ENCODE data around the gene SP140L.
A peak's percentile ranks its signal among the peaks of the same experiment; 100 is the strongest.
"Not testable (repeated sequence)": the region's sequence is repeated elsewhere in the genome, so short reads cannot be mapped to it uniquely, and the experiment has no call there.

The SP140L gene

DNA sequence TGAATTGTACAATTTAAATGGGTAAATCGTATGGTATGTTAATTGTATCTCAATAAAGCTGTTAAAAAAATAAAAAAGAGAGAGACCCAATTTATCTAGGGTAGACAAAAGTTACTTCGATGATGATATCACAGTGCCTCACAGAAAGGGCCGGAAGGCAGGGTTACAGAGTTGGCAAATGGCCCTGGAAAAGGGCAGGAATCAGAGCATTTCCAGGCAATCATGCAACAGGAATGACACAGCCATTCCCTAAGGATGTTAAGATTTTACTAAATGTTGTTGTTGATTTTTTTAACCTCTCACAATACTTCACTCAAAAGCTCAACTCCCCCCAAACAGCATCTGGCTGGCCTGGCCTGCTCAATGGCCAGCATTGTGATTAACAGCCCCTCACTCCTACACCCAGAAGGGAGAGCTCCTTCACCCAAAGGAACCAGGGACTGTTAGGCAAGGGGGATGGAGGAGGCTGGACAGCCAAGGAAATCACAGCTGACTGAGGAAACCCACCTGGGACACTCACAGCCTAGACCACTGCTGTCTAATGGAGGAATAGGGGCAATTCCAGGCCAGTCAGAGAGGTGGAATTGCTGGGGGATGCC is 81.3 kb downstream of the SP140L start:
- H3K79me2 ChIP-seq (ENCODE audit: control insufficient read depth, insufficient read depth, low read length, unreplicated experiment) = peaks cover 5% of the 10 kb centered on the region
- no peak overlapping the region for H2AFZ ChIP-seq (ENCODE audit: low read length, unreplicated experiment)
- no peak overlapping the region for H3K4me3 ChIP-seq (ENCODE audit: low read depth, low read length)
- H3K27me3 ChIP-seq (ENCODE audit: insufficient read depth, low read length) = no peaks in the 10 kb centered on the region
- peak overlapping the region; percentile 69 for H3K27ac ChIP-seq (ENCODE audit: low read depth, low read length)
- peaks cover 26% of the 10 kb centered on the region for H3K4me1 ChIP-seq (ENCODE audit: control insufficient read depth, insufficient read depth, low read length, unreplicated experiment)
- peaks cover 11% of the 10 kb centered on the region; the same call in 1 of the 2 replicates for H3K36me3 ChIP-seq (ENCODE audit: insufficient read depth, low read length)

- H3K4me1 ChIP-seq (ENCODE audit: control insufficient read depth, insufficient read depth, low read length, unreplicated experiment) = peaks cover 34% of the 10 kb centered on the region
- not testable (repeated sequence) for H3K27ac ChIP-seq (ENCODE audit: low read depth, low read length); H3K36me3 ChIP-seq (ENCODE audit: insufficient read depth, low read length); H3K79me2 ChIP-seq (ENCODE audit: control insufficient read depth, insufficient read depth, low read length, unreplicated experiment); H3K27me3 ChIP-seq (ENCODE audit: insufficient read depth, low read length); H2AFZ ChIP-seq (ENCODE audit: low read length, unreplicated experiment); H3K4me3 ChIP-seq (ENCODE audit: low read depth, low read length)
These were observed 82.3 kb downstream of the SP140L start for GRCh38 chr2:230409316-230409715.

DNA sequence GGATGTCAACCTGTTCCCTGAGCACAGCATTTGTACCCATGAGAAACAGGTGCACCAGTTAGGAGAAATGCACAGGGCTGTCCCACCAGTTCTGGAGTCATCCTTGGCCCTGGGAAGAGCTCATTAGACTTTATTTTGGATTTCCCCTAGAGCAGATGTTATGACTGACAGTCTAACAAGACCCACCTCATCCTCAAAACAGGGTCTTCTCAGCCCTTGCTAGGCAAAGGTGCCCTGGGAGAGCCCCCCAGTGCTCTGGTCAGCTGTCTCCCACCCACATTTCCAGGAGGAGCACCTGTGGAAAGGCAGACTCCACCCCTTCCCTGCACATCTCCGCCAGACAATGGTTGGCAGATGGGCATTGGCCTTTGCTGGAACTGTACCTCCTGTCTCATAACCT is 83.3 kb downstream of the SP140L start:
- H3K4me1 ChIP-seq (ENCODE audit: control insufficient read depth, insufficient read depth, low read length, unreplicated experiment) = peaks cover 43% of the 10 kb centered on the region
- no peaks in the 10 kb centered on the region for H3K27me3 ChIP-seq (ENCODE audit: insufficient read depth, low read length)
- H3K36me3 ChIP-seq (ENCODE audit: insufficient read depth, low read length) = peaks cover 3% of the 10 kb centered on the region; the same call in 1 of the 2 replicates
- peaks cover 5% of the 10 kb centered on the region for H3K79me2 ChIP-seq (ENCODE audit: control insufficient read depth, insufficient read depth, low read length, unreplicated experiment)
- no peak overlapping the region for H3K4me3 ChIP-seq (ENCODE audit: low read depth, low read length)
- no peak overlapping the region for H2AFZ ChIP-seq (ENCODE audit: low read length, unreplicated experiment)
- no peak overlapping the region for H3K27ac ChIP-seq (ENCODE audit: low read depth, low read length)

GRCh38 chr2:230410861-230411569 is 84.0 kb downstream of the SP140L start:
- Histone ChIP-seq H3K79me2 (ENCODE audit: control insufficient read depth, insufficient read depth, low read length, unreplicated experiment) (peaks cover 7% of the 10 kb centered on the region), H3K27me3 (ENCODE audit: insufficient read depth, low read length) (no peaks in the 10 kb centered on the region), H3K4me1 (ENCODE audit: control insufficient read depth, insufficient read depth, low read length, unreplicated experiment) (peaks cover 49% of the 10 kb centered on the region), H3K4me3 (ENCODE audit: low read depth, low read length) (peak overlapping the region; percentile 87), H2AFZ (ENCODE audit: low read length, unreplicated experiment) (peak overlapping the region; percentile 84), H3K27ac (ENCODE audit: low read depth, low read length) (peak overlapping the region; percentile 91), H3K36me3 (ENCODE audit: insufficient read depth, low read length) (peaks cover 3% of the 10 kb centered on the region; the same call in 1 of the 2 replicates)

- peak overlapping the region; percentile 91 for H3K27ac ChIP-seq (ENCODE audit: low read depth, low read length)
These were observed 84.8 kb downstream of the SP140L start for GRCh38 chr2:230411570-230412370.

DNA sequence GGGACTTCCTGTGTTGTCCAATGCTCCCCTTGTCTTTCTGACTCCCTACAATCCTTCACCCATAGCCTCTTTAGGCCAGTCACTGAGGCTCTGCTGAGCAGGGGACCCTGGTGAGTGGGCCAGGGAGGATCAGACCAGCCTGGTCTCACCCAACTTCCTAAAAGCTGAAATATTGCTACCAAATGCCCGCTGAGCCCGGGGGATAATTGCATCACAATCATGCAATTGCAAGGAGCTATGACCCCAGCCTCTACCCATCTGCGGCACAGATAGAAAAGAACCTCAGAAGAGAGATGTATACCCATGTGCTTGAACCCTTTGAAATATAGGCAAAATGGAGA is 85.3 kb downstream of the SP140L start:
- H3K27ac ChIP-seq (ENCODE audit: low read depth, low read length) = peak overlapping the region; percentile 91

More at GRCh38 chr2:230411570-230412370, 84.8 kb downstream of the SP140L start:
- peaks cover 49% of the 10 kb centered on the region for H3K4me1 ChIP-seq (ENCODE audit: control insufficient read depth, insufficient read depth, low read length, unreplicated experiment)
- H3K27me3 ChIP-seq (ENCODE audit: insufficient read depth, low read length) = no peaks in the 10 kb centered on the region
- H3K36me3 ChIP-seq (ENCODE audit: insufficient read depth, low read length) = no peaks in the 10 kb centered on the region; the same call in 1 of the 2 replicates
- peak overlapping the region; percentile 92 for H2AFZ ChIP-seq (ENCODE audit: low read length, unreplicated experiment)
- H3K4me3 ChIP-seq (ENCODE audit: low read depth, low read length) = peak overlapping the region; percentile 87
- H3K79me2 ChIP-seq (ENCODE audit: control insufficient read depth, insufficient read depth, low read length, unreplicated experiment) = peaks cover 14% of the 10 kb centered on the region

DNA sequence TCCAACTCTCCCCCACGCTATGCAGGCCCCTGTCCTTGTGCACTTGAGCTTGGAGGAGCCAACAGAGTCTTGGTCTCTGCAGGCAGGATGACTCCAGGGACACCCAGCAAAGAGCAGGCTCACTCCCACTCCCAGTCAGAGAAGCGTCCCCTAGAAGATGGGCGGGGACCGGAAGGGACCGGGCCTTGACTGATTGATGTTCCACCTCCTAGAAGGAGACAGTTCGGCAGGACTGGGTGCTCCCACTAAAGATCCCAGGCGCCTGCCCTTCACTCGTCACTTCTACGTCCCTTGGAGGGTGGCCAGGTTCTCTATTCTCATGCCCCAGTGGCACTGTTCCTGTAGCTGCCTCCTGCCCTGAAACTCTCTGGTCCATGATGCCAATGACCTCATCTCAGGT is 85.9 kb downstream of the SP140L start:
- no peak overlapping the region for H2AFZ ChIP-seq (ENCODE audit: low read length, unreplicated experiment)
- no peak overlapping the region for H3K27ac ChIP-seq (ENCODE audit: low read depth, low read length)
- no peak overlapping the region; the same call in 1 of the 2 replicates for H3K4me3 ChIP-seq (ENCODE audit: low read depth, low read length)

More for the DNA sequence above, 85.3 kb downstream of the SP140L start:
- Histone ChIP-seq H2AFZ (ENCODE audit: low read length, unreplicated experiment) (peak overlapping the region; percentile 92), H3K36me3 (ENCODE audit: insufficient read depth, low read length) (0 out of 2 replicates have a peak, but pooled peaks cover under 1% of the 10 kb centered on the region), H3K4me3 (ENCODE audit: low read depth, low read length) (peak overlapping the region; percentile 87), H3K27me3 (ENCODE audit: insufficient read depth, low read length) (no peaks in the 10 kb centered on the region), H3K4me1 (ENCODE audit: control insufficient read depth, insufficient read depth, low read length, unreplicated experiment) (peaks cover 49% of the 10 kb centered on the region), H3K79me2 (ENCODE audit: control insufficient read depth, insufficient read depth, low read length, unreplicated experiment) (peaks cover 20% of the 10 kb centered on the region)

DNA sequence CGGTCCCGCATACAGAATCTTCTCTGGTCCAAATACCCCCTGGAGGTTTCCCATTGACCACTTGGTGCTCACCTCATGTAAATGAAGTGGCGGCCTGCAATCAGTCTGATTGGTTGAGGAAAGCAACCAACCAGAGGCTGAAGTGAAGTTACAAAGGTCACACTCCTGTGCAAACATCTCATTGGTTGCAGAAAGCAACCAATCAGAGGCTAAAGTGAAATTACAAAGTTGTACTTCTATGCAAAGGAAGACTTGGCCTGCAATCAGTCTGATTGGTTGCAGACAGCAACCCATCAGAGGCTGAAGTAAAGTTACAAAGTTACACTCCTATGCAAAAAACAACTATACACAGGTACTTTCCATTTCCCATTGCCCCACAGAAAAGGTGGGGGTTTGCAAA is 86.5 kb downstream of the SP140L start:
- Histone ChIP-seq H3K4me3 (ENCODE audit: low read depth, low read length) (no peak overlapping the region), H3K27ac (ENCODE audit: low read depth, low read length) (no peak overlapping the region), H3K36me3 (ENCODE audit: insufficient read depth, low read length) (peaks cover 6% of the 10 kb centered on the region; the same call in 1 of the 2 replicates), H3K27me3 (ENCODE audit: insufficient read depth, low read length) (no peaks in the 10 kb centered on the region), H2AFZ (ENCODE audit: low read length, unreplicated experiment) (no peak overlapping the region), H3K4me1 (ENCODE audit: control insufficient read depth, insufficient read depth, low read length, unreplicated experiment) (peaks cover 48% of the 10 kb centered on the region), H3K79me2 (ENCODE audit: control insufficient read depth, insufficient read depth, low read length, unreplicated experiment) (peaks cover 31% of the 10 kb centered on the region)

More for the DNA sequence above, 85.9 kb downstream of the SP140L start:
- H3K27me3 ChIP-seq (ENCODE audit: insufficient read depth, low read length) = no peaks in the 10 kb centered on the region
- peaks cover 49% of the 10 kb centered on the region for H3K4me1 ChIP-seq (ENCODE audit: control insufficient read depth, insufficient read depth, low read length, unreplicated experiment)
- peaks cover 25% of the 10 kb centered on the region for H3K79me2 ChIP-seq (ENCODE audit: control insufficient read depth, insufficient read depth, low read length, unreplicated experiment)
- 0 out of 2 replicates have a peak, but pooled peaks cover 4% of the 10 kb centered on the region for H3K36me3 ChIP-seq (ENCODE audit: insufficient read depth, low read length)

- H3K4me1 ChIP-seq (ENCODE audit: control insufficient read depth, insufficient read depth, low read length, unreplicated experiment) = peaks cover 47% of the 10 kb centered on the region
These were observed 87.3 kb downstream of the SP140L start for GRCh38 chr2:230414302-230414701.

GRCh38 chr2:230416061-230416721 is 89.2 kb downstream of the SP140L start, which contains the start of gene SP100:
TSS of gene SP100 (plus strand) at chr2:230416201. CDS start at chr2:230416297, 96 bp downstream.
- Histone ChIP-seq H2AFZ (ENCODE audit: low read length, unreplicated experiment) (peak within 1 kb of the TSS; percentile 18), H3K4me3 (ENCODE audit: low read depth, low read length) (peak within 1 kb of the TSS; percentile 97), H3K36me3 (ENCODE audit: insufficient read depth, low read length) (peaks cover 25% of the 10 kb centered on the region), H3K4me1 (ENCODE audit: control insufficient read depth, insufficient read depth, low read length, unreplicated experiment) (peaks cover 54% of the 10 kb centered on the region), H3K27ac (ENCODE audit: low read depth, low read length) (peak within 1 kb of the TSS; percentile 99), H3K27me3 (ENCODE audit: insufficient read depth, low read length) (no peaks in the 10 kb centered on the region), H3K79me2 (ENCODE audit: control insufficient read depth, insufficient read depth, low read length, unreplicated experiment) (peaks cover 58% of the 10 kb centered on the region)

More at GRCh38 chr2:230414302-230414701, 87.3 kb downstream of the SP140L start:
- Histone ChIP-seq H3K27ac (ENCODE audit: low read depth, low read length) (no peak overlapping the region), H2AFZ (ENCODE audit: low read length, unreplicated experiment) (no peak overlapping the region), H3K36me3 (ENCODE audit: insufficient read depth, low read length) (peaks cover 9% of the 10 kb centered on the region), H3K27me3 (ENCODE audit: insufficient read depth, low read length) (no peaks in the 10 kb centered on the region), H3K4me3 (ENCODE audit: low read depth, low read length) (no peak overlapping the region), H3K79me2 (ENCODE audit: control insufficient read depth, insufficient read depth, low read length, unreplicated experiment) (peaks cover 39% of the 10 kb centered on the region)
